DND-41 (cell line): Measurements from ENCODE around the gene SNTB2.

Experiments
- EZH2 ChIP-seq: IDR thresholded peaks from 3 replicates; pipeline ENCODE4 v1.6.1; 2012; ENCODE audit warnings: borderline replicate concordance, low read depth, mild to moderate bottlenecking, moderate library complexity, low read length, inconsistent platforms; ENCODE audit not compliant: severe bottlenecking
- TF ChIP-seq, protein P1 (sequence below): IDR thresholded peaks from 2 replicates; pipeline ENCODE4 v1.5.1; 2012; ENCODE audit warnings: borderline replicate concordance, low read length, moderate library complexity, mild to moderate bottlenecking; ENCODE audit not compliant: poor library complexity, severe bottlenecking; ENCODE audit errors: extremely low read depth

DNA sequence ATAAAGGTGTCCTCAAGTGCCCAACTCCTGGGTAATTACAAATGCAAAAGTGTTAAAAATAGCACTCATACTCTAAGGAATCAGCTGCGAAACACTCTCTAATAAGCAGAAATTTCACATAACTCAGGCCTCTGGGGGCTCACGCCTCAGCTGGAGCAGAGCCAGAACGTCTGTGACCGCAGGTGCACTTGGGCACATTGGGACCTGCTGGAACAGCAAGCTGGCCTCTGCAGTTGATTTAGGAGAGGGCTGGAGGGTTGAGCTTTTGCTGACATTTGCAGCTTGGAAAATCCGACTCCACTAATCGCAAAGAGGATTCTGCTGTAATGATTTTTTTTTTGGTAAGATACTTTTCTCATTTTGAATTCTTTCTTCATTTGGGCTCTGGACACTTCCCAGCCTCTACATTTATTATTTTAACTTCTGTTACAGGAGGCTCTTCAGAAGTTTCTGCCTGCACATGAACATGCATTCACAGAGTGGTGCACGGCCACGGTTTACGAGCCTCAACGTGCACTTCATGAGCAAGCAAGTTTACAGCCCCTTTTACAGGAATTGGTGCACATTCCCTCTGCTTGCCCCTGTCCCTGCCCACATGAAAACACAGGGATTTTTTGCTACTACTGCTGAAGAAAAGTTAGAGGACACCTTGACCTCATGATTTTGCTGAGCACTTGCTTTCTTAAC lies 4.1 kb upstream of the SNTB2 start:
- TF ChIP-seq, protein P1, sequence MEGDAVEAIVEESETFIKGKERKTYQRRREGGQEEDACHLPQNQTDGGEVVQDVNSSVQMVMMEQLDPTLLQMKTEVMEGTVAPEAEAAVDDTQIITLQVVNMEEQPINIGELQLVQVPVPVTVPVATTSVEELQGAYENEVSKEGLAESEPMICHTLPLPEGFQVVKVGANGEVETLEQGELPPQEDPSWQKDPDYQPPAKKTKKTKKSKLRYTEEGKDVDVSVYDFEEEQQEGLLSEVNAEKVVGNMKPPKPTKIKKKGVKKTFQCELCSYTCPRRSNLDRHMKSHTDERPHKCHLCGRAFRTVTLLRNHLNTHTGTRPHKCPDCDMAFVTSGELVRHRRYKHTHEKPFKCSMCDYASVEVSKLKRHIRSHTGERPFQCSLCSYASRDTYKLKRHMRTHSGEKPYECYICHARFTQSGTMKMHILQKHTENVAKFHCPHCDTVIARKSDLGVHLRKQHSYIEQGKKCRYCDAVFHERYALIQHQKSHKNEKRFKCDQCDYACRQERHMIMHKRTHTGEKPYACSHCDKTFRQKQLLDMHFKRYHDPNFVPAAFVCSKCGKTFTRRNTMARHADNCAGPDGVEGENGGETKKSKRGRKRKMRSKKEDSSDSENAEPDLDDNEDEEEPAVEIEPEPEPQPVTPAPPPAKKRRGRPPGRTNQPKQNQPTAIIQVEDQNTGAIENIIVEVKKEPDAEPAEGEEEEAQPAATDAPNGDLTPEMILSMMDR = no peak
- TF ChIP-seq EZH2 = no peak
